ENCODE measurements around the gene FDPS.

FDPS gene

GRCh38 chr1:155277070-155277901 lies 31.4 kb upstream of the FDPS start, which contains the start of gene HCN3 (continued):
- TF ChIP-seq PRDM6 (tag by site-specific recombination; IDR thresholded peaks at IDR 0.05) (no peak), ZBTB11 (tag by site-specific recombination; conservative IDR thresholded peaks at IDR 0.05; ENCODE audit: low read depth) (peak; percentile 58; the same call in 1 of the 2 replicates), ZEB2 (tag by site-specific recombination; IDR thresholded peaks at IDR 0.05) (peak; percentile 69; the same call in 1 of the 2 replicates), ZNF488 (tag by site-specific recombination; IDR thresholded peaks at IDR 0.05) (no peak), ZSCAN5A (tag by site-specific recombination; IDR thresholded peaks at IDR 0.05) (peak; percentile 30; the same call in 1 of the 2 replicates), KLF16 (tag by site-specific recombination; IDR thresholded peaks at IDR 0.05) (peak; percentile 41), ZNF16 (tag by site-specific recombination; IDR thresholded peaks at IDR 0.05; ENCODE audit: low read depth) (no peak), BCL6B (tag by site-specific recombination; IDR thresholded peaks at IDR 0.05) (no peak), ZNF571 (tag by site-specific recombination; IDR thresholded peaks at IDR 0.05) (no peak), KLF1 (tag by site-specific recombination; IDR thresholded peaks at IDR 0.05) (0 out of 2 replicates have a peak, but pooled peaks have one; percentile 25), ZNF174 (tag by site-specific recombination; IDR thresholded peaks at IDR 0.05) (no peak), ZNF561 (tag by site-specific recombination; IDR thresholded peaks at IDR 0.05; ENCODE audit: borderline replicate concordance) (peak; percentile 77; the same call in 1 of the 2 replicates), GLI4 (tag by site-specific recombination; IDR thresholded peaks at IDR 0.05) (no peak), ZNF398 (tag by site-specific recombination; IDR thresholded peaks at IDR 0.05) (peak; percentile 34; the same call in 1 of the 2 replicates), ZNF114 (tag by site-specific recombination; IDR thresholded peaks at IDR 0.05) (no peak), ZNF549 (tag by site-specific recombination; IDR thresholded peaks at IDR 0.05) (no peak), ZNF843 (tag by site-specific recombination; IDR thresholded peaks at IDR 0.05) (no peak; the same call in 1 of the 2 replicates), ZNF664 (tag by site-specific recombination; IDR thresholded peaks at IDR 0.05) (no peak), HOXD13 (CRISPR knock-in tag; IDR thresholded peaks at IDR 0.05; ENCODE audit: borderline replicate concordance) (no peak), ZNF341 (tag by site-specific recombination; IDR thresholded peaks at IDR 0.05; ENCODE audit: low read depth) (peak; percentile 75), ZNF473 (tag by site-specific recombination; IDR thresholded peaks at IDR 0.05) (no peak), GLIS1 (tag by site-specific recombination; IDR thresholded peaks at IDR 0.05) (peak; percentile 58), ZNF629 (tag by site-specific recombination; IDR thresholded peaks at IDR 0.05) (no peak; the same call in 1 of the 2 replicates)
- TF ChIP-seq, protein P1, sequence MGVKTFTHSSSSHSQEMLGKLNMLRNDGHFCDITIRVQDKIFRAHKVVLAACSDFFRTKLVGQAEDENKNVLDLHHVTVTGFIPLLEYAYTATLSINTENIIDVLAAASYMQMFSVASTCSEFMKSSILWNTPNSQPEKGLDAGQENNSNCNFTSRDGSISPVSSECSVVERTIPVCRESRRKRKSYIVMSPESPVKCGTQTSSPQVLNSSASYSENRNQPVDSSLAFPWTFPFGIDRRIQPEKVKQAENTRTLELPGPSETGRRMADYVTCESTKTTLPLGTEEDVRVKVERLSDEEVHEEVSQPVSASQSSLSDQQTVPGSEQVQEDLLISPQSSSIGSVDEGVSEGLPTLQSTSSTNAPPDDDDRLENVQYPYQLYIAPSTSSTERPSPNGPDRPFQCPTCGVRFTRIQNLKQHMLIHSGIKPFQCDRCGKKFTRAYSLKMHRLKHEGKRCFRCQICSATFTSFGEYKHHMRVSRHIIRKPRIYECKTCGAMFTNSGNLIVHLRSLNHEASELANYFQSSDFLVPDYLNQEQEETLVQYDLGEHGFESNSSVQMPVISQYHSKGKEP (tag by site-specific recombination; IDR thresholded peaks at IDR 0.05): no peak
- TF ChIP-seq, protein P2, sequence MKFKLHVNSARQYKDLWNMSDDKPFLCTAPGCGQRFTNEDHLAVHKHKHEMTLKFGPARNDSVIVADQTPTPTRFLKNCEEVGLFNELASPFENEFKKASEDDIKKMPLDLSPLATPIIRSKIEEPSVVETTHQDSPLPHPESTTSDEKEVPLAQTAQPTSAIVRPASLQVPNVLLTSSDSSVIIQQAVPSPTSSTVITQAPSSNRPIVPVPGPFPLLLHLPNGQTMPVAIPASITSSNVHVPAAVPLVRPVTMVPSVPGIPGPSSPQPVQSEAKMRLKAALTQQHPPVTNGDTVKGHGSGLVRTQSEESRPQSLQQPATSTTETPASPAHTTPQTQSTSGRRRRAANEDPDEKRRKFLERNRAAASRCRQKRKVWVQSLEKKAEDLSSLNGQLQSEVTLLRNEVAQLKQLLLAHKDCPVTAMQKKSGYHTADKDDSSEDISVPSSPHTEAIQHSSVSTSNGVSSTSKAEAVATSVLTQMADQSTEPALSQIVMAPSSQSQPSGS (tag by site-specific recombination; IDR thresholded peaks at IDR 0.05; ENCODE audit: low read depth): no peak

Measured in HEK293 (cell line).